GM12892 (cell line): Measurements from ENCODE around the gene NLRP11.

Source experiments
- POLR2A ChIP-seq: IDR thresholded peaks from 2 replicates; pipeline ENCODE4 v1.6.1; 2011; ENCODE audit warnings: low read depth, low read length, control low read depth
- POLR2AphosphoS5 ChIP-seq: IDR thresholded peaks from 2 replicates; pipeline ENCODE4 v1.6.1; 2011; ENCODE audit warnings: low read depth, low read length, control low read depth
- TAF1 ChIP-seq: IDR thresholded peaks from 2 replicates; pipeline ENCODE4 v1.6.1; 2011; ENCODE audit warnings: low read depth, mild to moderate bottlenecking, control low read depth, low read length, borderline replicate concordance

DNA sequence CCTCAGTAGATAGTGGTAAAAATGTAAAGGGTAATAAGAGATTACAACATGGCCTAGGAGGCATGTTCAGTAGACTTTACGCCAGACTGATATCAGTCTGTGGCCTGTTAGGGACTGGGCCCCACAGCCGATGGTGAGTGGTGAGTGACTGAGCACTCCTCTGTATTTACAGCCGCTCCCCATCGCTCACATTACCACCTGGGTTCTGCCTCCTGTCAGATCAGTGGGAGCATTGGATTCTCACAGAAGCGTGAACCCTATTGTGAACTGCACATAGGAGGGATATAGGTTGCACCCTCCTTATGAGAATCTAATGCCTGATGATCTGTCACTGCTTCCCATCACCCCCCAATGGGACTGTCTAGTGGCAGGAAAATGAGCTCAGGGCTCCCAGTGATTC lies 17.9 kb downstream of the NLRP11 start:
- TF ChIP-seq POLR2A (no peak), TAF1 (no peak), POLR2AphosphoS5 (no peak)
